HG02610 (cell line): ENCODE results near the gene ARHGAP18.
A peak's percentile ranks its signal among the peaks of the same experiment; 100 is the strongest.

Experiments
- ATAC-seq: cut with Tn5 transposase; IDR thresholded peaks from one replicate; pipeline ENCODE4 v1.9.1; 2021; ENCODE audit warnings: mild to moderate bottlenecking, moderate library complexity; ENCODE audit not compliant: unreplicated experiment

The ARHGAP18 gene

DNA sequence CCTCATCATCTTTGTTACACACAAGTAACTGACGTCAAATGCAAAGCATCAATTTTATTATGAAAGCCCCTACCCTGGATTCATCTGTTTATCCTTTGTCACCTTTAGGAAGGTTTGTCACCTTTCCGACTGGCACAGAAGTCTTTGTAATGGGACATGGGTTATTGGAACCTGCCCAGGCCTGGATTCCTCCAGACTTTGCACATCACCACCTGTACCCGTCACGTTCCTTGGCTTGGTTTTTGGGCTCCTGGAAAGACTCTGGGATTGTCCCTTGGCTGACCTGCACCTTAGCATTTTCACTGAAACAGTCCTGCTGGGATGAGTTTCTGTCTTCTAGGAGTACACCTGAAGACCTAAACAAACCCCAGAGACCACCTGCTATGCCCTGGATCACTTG lies 15.4 kb upstream of the ARHGAP18 start:
- no peak for ATAC-seq

GRCh38 chr6:129719692-129720091 lies 9.7 kb upstream of the ARHGAP18 start:
- no peak for ATAC-seq

DNA sequence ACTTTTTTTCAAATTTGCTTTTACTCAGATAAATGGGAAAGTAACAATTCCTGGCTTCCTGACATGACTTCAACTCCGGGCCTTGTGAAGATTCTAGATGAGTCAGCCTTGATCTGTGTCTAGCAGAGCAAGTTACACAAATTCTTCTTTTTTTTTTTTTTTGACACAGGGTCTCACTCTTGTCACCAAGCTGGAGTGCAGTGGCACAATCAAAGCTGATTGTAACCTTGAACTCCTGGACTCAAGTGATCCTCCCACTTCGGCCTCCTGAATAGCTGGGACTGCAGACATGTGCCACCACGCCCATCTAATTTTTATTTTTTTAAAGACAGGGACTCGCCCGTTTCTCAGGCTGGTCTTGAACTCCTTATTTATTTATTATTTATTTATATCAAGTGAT lies 7.3 kb upstream of the ARHGAP18 start:
- ATAC-seq: no peak

DNA sequence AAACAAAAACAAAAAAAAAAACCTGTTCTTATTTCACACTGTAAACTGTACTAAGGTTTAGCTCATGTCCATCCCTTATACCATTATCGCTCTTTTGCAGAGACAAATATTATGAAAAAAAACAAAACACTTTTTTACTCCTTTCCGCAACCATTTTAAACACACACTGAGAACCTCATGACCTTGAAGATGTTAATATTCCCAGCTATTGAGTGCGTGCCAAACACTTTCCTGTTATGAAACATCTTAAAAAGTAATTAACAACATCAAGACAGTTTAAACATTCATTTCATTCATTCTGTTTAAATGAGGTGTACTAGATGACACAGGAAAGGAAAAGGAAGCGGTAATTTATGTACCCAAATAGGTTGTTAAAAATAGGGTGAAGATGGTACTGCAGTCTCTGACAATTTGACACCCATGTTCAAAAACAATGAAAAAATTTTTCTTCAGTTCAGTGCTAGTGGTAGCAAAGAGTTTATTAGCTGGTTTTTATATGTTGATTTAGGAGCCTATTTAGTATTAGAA lies 3.9 kb upstream of the ARHGAP18 start:
- ATAC-seq: no peak

- no peak for ATAC-seq
Observed at GRCh38 chr6:129711271-129711631, 1.3 kb upstream of the ARHGAP18 start.

- ATAC-seq: no peak
Observed at GRCh38 chr6:129710450-129711270, 683 bp upstream of the ARHGAP18 start.

DNA sequence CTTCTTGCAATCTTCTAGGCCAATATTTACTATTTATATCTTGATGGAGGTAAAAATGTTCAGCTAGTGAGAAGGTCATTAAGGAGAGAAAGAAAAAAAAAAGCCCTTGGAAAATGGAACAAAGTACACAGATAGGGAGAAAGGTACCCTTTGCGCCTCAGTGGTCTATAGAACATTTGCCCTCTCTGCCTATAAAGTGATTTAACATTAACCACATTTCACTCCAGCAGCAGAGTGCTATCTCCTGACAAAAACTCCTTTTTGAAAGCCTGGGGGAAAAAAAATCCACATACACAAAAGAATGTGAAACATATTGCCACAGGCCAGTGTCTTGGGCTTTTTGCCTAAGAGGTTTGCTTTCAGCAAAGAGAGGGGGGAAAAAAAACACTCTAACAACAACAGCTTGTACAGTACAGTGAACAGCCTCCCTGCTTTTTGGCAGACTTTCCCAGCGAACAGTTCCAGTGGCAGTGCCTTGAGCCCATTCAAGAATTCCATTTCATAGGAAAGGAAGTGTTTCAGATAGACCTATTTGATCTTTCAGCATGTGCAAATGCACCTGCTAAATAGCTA lies 695 bp downstream of the ARHGAP18 start:
- ATAC-seq: peak; percentile 1

GRCh38 chr6:129708496-129709195 lies 1.3 kb downstream of the ARHGAP18 start:
- no peak for ATAC-seq

DNA sequence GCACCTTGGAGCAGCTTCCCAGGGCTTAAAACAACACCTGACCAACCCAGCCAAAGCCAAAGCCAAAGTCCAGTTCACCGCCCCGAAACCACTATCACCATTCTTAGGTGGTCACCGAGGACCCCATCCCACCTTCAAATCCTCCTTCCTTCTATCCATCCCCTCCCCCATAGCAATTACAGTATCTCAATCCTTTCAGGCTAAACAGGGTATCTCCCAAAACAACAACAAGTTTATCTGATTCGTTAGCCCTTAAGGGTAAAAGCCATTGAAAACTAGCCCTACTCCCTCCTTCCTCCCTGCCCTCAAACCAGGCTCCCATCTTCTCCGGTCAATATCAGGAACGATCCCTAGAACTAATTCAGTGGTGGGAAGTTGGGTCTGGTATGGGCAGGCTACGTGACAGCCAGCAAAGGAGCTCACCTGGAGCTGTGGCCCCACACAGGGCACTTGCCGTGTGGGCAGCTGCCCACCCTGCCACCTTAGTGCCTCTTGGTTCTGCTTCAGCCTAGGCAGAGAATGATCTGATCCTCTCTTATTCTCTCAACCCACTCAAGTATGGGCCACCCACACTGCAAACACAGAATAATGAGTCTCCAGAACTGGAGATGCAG lies 2.0 kb downstream of the ARHGAP18 start:
- no peak for ATAC-seq

- ATAC-seq: no peak
Observed at GRCh38 chr6:129707028-129707427, 2.9 kb downstream of the ARHGAP18 start.

DNA sequence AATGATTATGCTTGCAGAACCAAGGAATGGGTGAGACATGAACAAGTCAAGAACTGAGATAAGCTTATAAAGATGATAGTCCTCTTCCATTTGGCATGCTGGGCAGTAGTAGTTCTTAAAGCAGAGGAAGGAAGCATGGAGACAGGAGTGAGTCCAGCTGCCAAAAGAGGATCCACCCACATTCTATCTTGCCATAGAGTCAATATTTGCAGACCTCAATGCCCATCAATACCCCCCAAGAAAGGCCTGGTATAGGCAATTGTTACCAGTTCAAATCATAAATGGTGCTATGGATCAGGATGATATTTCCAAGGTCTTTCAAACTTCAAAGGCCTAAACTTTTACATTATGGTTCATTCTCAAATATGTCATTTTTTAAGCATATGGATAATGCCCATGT lies 4.8 kb downstream of the ARHGAP18 start:
- no peak for ATAC-seq

DNA sequence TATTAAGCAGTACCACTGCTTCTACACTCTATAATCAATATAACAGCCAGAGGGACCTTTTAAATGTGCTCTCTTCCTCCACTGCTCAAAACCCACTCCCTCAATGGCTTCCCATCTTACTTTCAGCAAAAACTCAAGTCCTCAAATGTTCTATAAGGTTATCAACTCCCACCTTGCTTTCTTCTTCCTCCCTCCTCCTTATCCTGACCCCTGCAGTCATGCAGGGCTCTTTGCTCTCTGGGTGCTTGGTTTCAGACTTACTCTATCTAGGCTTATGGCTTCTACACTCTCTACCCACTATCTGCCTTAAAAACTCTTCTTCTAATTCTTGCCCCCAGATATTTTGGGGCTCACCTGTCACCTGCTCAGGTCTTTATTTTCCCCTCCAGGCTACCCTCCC lies 5.3 kb downstream of the ARHGAP18 start:
- no peak for ATAC-seq

- no peak for ATAC-seq
Observed at GRCh38 chr6:129701721-129702455, 8.1 kb downstream of the ARHGAP18 start.

DNA sequence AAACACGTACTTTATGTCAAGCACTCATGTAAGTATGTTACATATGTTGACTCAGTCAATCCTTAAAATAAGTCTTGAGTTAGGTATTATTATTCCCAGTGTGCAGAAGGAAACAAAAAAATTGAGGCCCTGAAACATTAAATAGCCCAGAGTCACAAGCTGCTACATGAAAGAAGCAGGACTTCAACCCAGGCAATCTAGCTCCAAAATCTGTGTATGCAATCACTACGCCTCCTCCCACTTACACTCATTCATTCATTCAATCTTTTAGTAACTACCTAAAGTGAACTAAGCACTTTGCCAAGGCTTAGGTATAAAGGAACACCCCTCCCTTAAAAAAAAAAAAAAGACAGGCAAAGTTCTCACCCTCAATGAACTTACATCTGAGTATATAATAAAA lies 9.3 kb downstream of the ARHGAP18 start:
- ATAC-seq: no peak

GRCh38 chr6:129699659-129700058 lies 10.3 kb downstream of the ARHGAP18 start:
- ATAC-seq: no peak

DNA sequence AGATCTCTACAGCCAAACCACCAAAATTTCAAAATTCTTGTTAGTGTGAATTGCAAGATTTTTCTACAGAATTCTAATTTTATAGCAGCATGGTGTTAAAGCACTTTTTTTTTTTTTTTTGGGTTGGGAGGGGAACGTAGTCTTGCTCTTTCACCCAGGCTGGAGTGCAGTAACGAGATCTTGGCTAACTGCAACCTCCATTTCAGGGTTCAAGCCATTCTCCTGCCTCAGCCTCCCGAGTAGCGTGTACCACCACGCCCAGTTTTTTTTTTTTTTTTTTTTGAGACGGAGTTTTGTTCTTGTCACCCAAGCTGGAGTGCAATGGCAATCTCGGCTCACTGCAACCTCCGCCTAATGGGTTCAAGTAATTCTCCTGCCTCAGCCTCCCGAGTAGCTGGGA lies 11.5 kb downstream of the ARHGAP18 start:
- ATAC-seq: no peak

- ATAC-seq: no peak
Observed at GRCh38 chr6:129697788-129698187, 12.2 kb downstream of the ARHGAP18 start.

- ATAC-seq: no peak
Observed at GRCh38 chr6:129696843-129697242, 13.1 kb downstream of the ARHGAP18 start.

GRCh38 chr6:129696028-129696418 lies 14.0 kb downstream of the ARHGAP18 start:
- no peak for ATAC-seq

DNA sequence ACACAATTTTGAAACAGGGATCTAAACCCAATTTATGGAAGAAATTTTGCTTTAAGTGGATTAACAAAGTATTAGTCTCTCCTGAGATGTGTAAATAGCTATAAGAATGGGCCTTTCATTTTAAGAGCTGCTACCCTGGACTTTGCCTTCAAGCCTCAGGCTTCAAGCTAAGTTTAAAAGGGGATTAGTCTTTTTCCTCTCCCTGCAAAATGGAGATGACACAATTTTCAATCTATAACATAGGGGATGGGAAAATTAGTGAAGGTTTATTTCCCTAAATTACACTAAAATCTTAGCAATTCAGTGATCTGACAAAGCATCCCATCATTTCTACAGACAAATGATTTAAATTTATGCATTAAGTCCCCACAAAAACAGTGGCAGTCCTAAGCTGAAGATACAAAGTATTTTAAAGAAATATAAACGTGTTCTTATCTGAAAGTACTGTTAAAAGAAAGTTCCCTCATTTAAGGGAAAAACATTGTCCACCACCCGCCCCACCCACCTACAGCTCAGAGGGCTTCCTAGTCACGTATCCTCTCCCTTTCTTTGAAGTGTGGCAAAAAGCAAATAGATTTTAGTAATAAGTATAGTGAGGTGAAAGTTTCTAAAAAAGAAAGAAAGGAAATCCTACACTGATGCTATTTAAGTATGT lies 14.5 kb downstream of the ARHGAP18 start:
- ATAC-seq: peak; percentile 89
